H1 (cell line): ENCODE measurements around the gene TBC1D2B.

Source experiments
- CREB1 ChIP-seq: IDR thresholded peaks from 2 replicates; pipeline ENCODE4 v1.6.1; 2012; ENCODE audit warnings: inconsistent platforms
- EGR1 ChIP-seq: IDR thresholded peaks from 2 replicates; pipeline ENCODE4 v1.6.1; 2011; ENCODE audit warnings: low read depth, low read length, borderline replicate concordance
- FOSL1 ChIP-seq: IDR thresholded peaks from 2 replicates; pipeline ENCODE4 v1.6.1; 2011; ENCODE audit warnings: mild to moderate bottlenecking, low read depth, low read length, moderate library complexity; ENCODE audit not compliant: insufficient read depth
- HDAC2 ChIP-seq, 2 experiments: fragments of 300-600 bp in 1 of 2; sonication (generic) in 1 of 2; IDR thresholded peaks; 2 replicates each; pipeline ENCODE4 v1.6.1; 2011 to 2012; ENCODE audit warnings: low read depth in 2 of 2, low read length in 2 of 2, mild to moderate bottlenecking in 2 of 2, moderate library complexity in 2 of 2, borderline replicate concordance in 1 of 2, inconsistent platforms in 1 of 2
- JUN ChIP-seq: IDR thresholded peaks from 2 replicates; pipeline ENCODE4 v1.6.1; 2011; ENCODE audit warnings: low read depth, mild to moderate bottlenecking, improper control_type of control experiment, low read length
- MAX ChIP-seq: IDR thresholded peaks from 2 replicates; pipeline ENCODE4 v1.6.1; 2012; ENCODE audit warnings: inconsistent platforms
- POLR2A ChIP-seq, 2 experiments: IDR thresholded peaks; 1 replicate in 1 of 2; 2 replicates in 1 of 2; pipeline ENCODE4 v1.6.1; 2011; ENCODE audit warnings: low read depth in 2 of 2, low read length in 2 of 2, mild to moderate bottlenecking in 2 of 2; ENCODE audit errors: control extremely low read depth in 1 of 2
- TF ChIP-seq, protein P1 (sequence below), 3 experiments: IDR thresholded peaks; 1 replicate in 2 of 3; 2 replicates in 1 of 3; pipeline versions ENCODE4 v1.5.1 to v1.6.1; 2011; ENCODE audit warnings: low read length in 3 of 3, mild to moderate bottlenecking in 3 of 3, inconsistent platforms in 2 of 3, low read depth in 1 of 3, moderate library complexity in 1 of 3; ENCODE audit not compliant: insufficient read depth in 1 of 3; ENCODE audit errors: control extremely low read depth in 1 of 3

GRCh38 chr15:78102741-78103140 lies 25.2 kb upstream of the TBC1D2B start:
- TF ChIP-seq EGR1 (no peak), FOSL1 (no peak), POLR2A (IDR thresholded peaks at IDR 0.05; ENCODE audit: control extremely low read depth in 1 of 2, low read depth in 2 of 2, low read length in 2 of 2) (no peak), CREB1 (no peak), MAX (no peak), HDAC2 (IDR thresholded peaks at IDR 0.05; ENCODE audit: borderline replicate concordance in 1 of 2, low read depth in 2 of 2, low read length in 2 of 2) (no peak), JUN (no peak)
- TF ChIP-seq, protein P1, sequence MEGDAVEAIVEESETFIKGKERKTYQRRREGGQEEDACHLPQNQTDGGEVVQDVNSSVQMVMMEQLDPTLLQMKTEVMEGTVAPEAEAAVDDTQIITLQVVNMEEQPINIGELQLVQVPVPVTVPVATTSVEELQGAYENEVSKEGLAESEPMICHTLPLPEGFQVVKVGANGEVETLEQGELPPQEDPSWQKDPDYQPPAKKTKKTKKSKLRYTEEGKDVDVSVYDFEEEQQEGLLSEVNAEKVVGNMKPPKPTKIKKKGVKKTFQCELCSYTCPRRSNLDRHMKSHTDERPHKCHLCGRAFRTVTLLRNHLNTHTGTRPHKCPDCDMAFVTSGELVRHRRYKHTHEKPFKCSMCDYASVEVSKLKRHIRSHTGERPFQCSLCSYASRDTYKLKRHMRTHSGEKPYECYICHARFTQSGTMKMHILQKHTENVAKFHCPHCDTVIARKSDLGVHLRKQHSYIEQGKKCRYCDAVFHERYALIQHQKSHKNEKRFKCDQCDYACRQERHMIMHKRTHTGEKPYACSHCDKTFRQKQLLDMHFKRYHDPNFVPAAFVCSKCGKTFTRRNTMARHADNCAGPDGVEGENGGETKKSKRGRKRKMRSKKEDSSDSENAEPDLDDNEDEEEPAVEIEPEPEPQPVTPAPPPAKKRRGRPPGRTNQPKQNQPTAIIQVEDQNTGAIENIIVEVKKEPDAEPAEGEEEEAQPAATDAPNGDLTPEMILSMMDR (IDR thresholded peaks at IDR 0.05; ENCODE audit: control extremely low read depth in 1 of 3, insufficient read depth in 1 of 3, low read depth in 1 of 3, low read length in 3 of 3): no peak
